B cell (primary cell): ENCODE measurements around the gene LMLN.

Experiments used
- CTCF ChIP-seq: fragments of 200-600 bp; IDR thresholded peaks from one replicate; pipeline ENCODE4 v1.8.0; 2022; ENCODE audit warnings: antibody characterized with exemption, mild to moderate bottlenecking
- EZH2 ChIP-seq: IDR thresholded peaks from 2 replicates; pipeline ENCODE4 v1.6.1; 2012; ENCODE audit warnings: borderline replicate concordance, low read depth, mild to moderate bottlenecking, moderate library complexity, low read length; ENCODE audit not compliant: insufficient read depth, poor library complexity, severe bottlenecking

- no peak for TF ChIP-seq CTCF
- TF ChIP-seq EZH2: no peak
Observed at GRCh38 chr3:198030125-198030524, 70.1 kb downstream of the LMLN start.
